A549 (cell line): ENCODE results near the gene ZFAND4.
"Not testable (repeated sequence)": the region's sequence is repeated elsewhere in the genome, so short reads cannot be mapped to it uniquely, and the experiment has no call there.

Experiments used
- CTCF ChIP-seq: fragments of >200 bp; sonication (Bioruptor Twin); formaldehyde crosslinking; IDR thresholded peaks from 3 replicates; pipeline ENCODE4 v1.5.1; 2016
- EHMT2 ChIP-seq: fragments of 200-600 bp; sonication (generic); IDR thresholded peaks from 2 replicates; pipeline ENCODE4 v1.6.1; 2016; ENCODE audit warnings: antibody characterized with exemption, low read depth, mild to moderate bottlenecking, moderate library complexity
- POLR2A ChIP-seq: IDR thresholded peaks from 2 replicates; pipeline ENCODE4 v1.6.1; 2012; ENCODE audit warnings: mild to moderate bottlenecking, low read length
- SMC3 ChIP-seq: fragments of >200 bp; sonication (Bioruptor Twin); formaldehyde crosslinking; IDR thresholded peaks from 3 replicates; pipeline ENCODE4 v1.6.1; 2018; ENCODE audit warnings: inconsistent platforms

- not testable (repeated sequence) for TF ChIP-seq SMC3, CTCF, EHMT2, POLR2A
Observed at GRCh38 chr10:45710200-45710796, 37.7 kb upstream of the ZFAND4 start.
